ENCODE measurements around the gene NAP1L4. TPM values are rescaled to one million over a fixed set of nuclear protein-coding genes. Genes with fewer than 3 reads are reported as not detected.

Gene NAP1L4
- total and polyA plus RNA-seq, 9 donors = 97.3 to 116 (median 107) TPM

DNA sequence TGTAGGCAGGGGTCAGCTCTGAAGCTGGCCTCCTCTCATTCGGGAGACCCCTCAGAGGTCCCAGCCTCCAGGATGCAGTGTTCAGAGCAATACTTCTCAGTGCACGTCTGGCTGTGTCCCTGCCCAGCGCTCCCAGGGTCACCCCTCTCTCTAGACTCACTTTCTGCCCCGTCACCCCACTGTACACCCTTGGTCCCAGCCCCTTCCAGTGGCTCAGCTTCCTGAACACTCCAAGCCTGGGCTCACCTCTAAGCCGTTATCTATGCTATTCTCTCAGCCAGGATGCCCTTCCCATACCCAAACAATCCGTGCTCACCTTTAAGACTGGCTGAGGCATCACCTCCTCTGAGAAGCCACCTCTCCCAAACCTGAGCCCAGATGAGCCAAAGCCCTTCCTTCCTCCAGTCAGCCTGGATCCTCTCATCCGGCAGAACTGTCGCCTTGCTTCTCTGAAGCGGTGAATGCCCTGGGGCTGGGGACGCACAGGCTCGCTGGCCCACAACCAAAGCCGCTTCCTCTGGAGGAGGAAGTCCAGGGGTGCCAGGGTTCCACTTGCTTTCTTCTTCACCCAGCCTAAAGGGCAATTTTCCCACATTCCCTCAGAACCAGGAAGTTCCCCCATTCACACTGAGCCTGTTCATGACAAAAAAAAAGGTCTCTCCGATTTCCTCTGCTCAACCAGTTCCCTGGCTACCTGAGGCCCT is 92.9 kb downstream of the NAP1L4 start:
- peak; percentile 64 for DNase-seq
- peaks cover 37% of the 10 kb centered on the region for H3K27me3 ChIP-seq (ENCODE audit: control insufficient read depth, insufficient read depth, low read length)
- no peaks in the 10 kb centered on the region for H3K36me3 ChIP-seq (ENCODE audit: control insufficient read depth, insufficient read depth, low read length)
- H3K27ac ChIP-seq (ENCODE audit: low read length) = peak overlapping the region; percentile 78
- WGBS (ENCODE audit: insufficient coverage) = 74% methylated on average over 13 of the region's 13 CpGs
- no peak overlapping the region for H3K4me3 ChIP-seq (ENCODE audit: low read length)
- no peaks in the 10 kb centered on the region for H3K9me3 ChIP-seq (replicated peaks; ENCODE audit: control insufficient read depth, low read depth, low read length)
- peaks cover 36% of the 10 kb centered on the region for H3K4me1 ChIP-seq (ENCODE audit: control insufficient read depth, insufficient read depth, low read length)

DNA sequence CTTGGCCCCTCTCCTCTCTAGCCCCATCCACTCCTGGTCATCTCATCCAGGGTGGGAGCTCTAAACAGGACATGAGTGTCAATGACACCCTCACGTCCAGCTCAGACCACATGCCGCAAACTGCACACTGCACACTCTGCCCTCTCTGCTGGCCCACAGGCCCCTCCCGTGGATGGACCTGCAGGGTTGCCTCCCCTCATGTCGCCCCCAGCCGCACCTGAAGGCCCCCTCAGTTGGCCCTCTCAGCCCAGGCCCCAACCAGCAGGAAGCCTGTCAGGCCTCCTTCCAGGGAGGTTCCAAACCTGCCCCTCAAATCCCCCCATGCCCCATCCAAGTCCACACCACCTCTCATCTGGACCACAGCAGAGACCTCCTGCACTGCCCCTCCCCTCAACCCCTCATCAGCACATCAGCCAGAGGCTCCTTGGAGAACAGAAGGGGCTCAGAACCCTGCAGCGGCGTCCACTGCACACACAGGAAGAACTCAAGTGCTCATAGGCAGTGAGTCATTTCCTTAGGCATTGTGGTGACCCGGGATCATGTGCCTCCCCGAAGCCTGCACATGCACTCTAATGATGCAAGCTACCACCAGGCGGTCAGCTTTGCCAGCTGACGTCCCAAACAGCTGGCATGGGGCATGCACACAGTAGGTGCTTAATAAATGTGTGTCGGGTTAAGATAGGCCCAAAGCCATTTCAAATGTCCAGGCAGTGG is 93.6 kb downstream of the NAP1L4 start:
- H3K27ac ChIP-seq (ENCODE audit: low read length) = peak overlapping the region; percentile 78
- 65% methylated on average over 12 of the region's 12 CpGs for WGBS (ENCODE audit: insufficient coverage)
- no peaks in the 10 kb centered on the region for H3K36me3 ChIP-seq (ENCODE audit: control insufficient read depth, insufficient read depth, low read length)
- DNase-seq = peak; percentile 74
- H3K9me3 ChIP-seq (replicated peaks; ENCODE audit: control insufficient read depth, low read depth, low read length) = no peaks in the 10 kb centered on the region
- H3K4me1 ChIP-seq (ENCODE audit: control insufficient read depth, insufficient read depth, low read length) = peaks cover 36% of the 10 kb centered on the region
- no peak overlapping the region for H3K4me3 ChIP-seq (ENCODE audit: low read length)
- H3K27me3 ChIP-seq (ENCODE audit: control insufficient read depth, insufficient read depth, low read length) = peaks cover 32% of the 10 kb centered on the region

DNA sequence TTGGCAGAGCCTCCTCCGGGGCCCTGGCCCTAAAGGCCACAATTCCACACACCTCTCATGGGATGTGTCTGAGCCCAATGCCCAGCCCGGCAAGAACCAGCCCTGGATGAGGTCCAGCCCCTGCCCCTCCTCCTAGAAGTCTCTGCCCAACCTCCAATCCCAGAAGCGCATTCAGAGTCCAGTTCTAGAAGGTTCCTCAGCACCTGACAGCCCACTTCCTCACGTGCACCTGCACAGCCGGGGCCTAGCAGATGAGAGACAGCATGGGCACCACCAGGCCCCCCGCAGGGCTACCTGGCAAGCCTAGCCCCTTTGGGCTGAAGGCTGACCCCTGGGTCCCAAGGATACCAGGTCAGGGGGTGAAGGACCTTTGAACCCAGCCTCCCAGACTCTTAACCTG is 95.1 kb downstream of the NAP1L4 start:
- Histone ChIP-seq H3K9me3 (replicated peaks; ENCODE audit: control insufficient read depth, low read depth, low read length) (no peaks in the 10 kb centered on the region), H3K27ac (ENCODE audit: low read length) (no peak overlapping the region), H3K27me3 (ENCODE audit: control insufficient read depth, insufficient read depth, low read length) (peaks cover 17% of the 10 kb centered on the region), H3K4me3 (ENCODE audit: low read length) (no peak overlapping the region), H3K36me3 (ENCODE audit: control insufficient read depth, insufficient read depth, low read length) (no peaks in the 10 kb centered on the region), H3K4me1 (ENCODE audit: control insufficient read depth, insufficient read depth, low read length) (peaks cover 39% of the 10 kb centered on the region)
- no peak for DNase-seq
- WGBS (ENCODE audit: insufficient coverage) = 100% methylated on average over 4 of the region's 6 CpGs

DNA sequence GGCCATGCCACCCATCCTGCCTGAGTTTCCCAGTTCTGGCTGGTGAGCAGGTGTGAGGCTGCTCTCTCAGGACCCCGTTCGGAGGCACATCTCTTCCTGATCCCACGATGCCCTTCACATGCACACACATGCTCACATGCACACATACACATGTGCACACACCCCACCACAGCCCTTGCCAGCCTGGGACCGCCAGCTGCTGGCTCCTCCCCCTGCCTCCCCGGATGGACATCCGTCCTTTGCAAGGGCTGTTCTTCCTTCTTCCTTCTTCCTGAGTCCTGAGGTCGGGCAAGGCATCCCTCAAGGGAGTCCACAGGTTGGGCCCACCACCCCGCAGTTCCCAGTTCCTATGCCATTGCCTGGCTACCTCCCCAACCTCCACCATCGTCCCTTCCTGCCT is 96.1 kb downstream of the NAP1L4 start:
- 75% methylated on average over 6 of the region's 9 CpGs for WGBS (ENCODE audit: insufficient coverage)
- H3K4me3 ChIP-seq (ENCODE audit: low read length) = no peak overlapping the region
- no peak overlapping the region for H3K27ac ChIP-seq (ENCODE audit: low read length)
- H3K4me1 ChIP-seq (ENCODE audit: control insufficient read depth, insufficient read depth, low read length) = peaks cover 40% of the 10 kb centered on the region
- no peaks in the 10 kb centered on the region for H3K9me3 ChIP-seq (replicated peaks; ENCODE audit: control insufficient read depth, low read depth, low read length)
- no peak for DNase-seq
- peaks cover 12% of the 10 kb centered on the region for H3K27me3 ChIP-seq (ENCODE audit: control insufficient read depth, insufficient read depth, low read length)
- no peaks in the 10 kb centered on the region for H3K36me3 ChIP-seq (ENCODE audit: control insufficient read depth, insufficient read depth, low read length)

Other genes starting within 250 kb of the NAP1L4 start
- gene CDKN1C, start 106.6 kb downstream of the NAP1L4 start, total RNA-seq = 198 TPM
- gene CDKN1C, start 106.6 kb downstream of the NAP1L4 start, polyA plus RNA-seq (ENCODE audit: insufficient read depth in 1 of 8, insufficient read length in 8 of 8, low replicate concordance in 1 of 8) = 100 to 1,000 TPM; 170 to 290 (median 199) TPM
- not detected for gene PHLDA2, start 62.9 kb downstream of the NAP1L4 start, total RNA-seq
- 1 to 10 TPM in 3 of 8 donors, under 1 TPM in 5; 0.41 to 1.3 (median 0.83) TPM for gene PHLDA2, start 62.9 kb downstream of the NAP1L4 start, polyA plus RNA-seq (ENCODE audit: insufficient read depth in 1 of 8, insufficient read length in 8 of 8, low replicate concordance in 1 of 8)
- 15.7 TPM for gene CARS1, start 65.1 kb upstream of the NAP1L4 start, total RNA-seq
- 10 to 100 TPM; 19.5 to 24.3 (median 20.7) TPM for gene CARS1, start 65.1 kb upstream of the NAP1L4 start, polyA plus RNA-seq (ENCODE audit: insufficient read depth in 1 of 8, insufficient read length in 8 of 8, low replicate concordance in 1 of 8)
- 12.5 TPM for gene OSBPL5, start 173.0 kb upstream of the NAP1L4 start, total RNA-seq
- 10 to 100 TPM; 10.8 to 20.4 (median 16.4) TPM for gene OSBPL5, start 173.0 kb upstream of the NAP1L4 start, polyA plus RNA-seq (ENCODE audit: insufficient read depth in 1 of 8, insufficient read length in 8 of 8, low replicate concordance in 1 of 8)
- gene MRGPRG, start 226.5 kb upstream of the NAP1L4 start, total RNA-seq = not detected
- gene MRGPRG, start 226.5 kb upstream of the NAP1L4 start, polyA plus RNA-seq (ENCODE audit: insufficient read depth in 1 of 8, insufficient read length in 8 of 8, low replicate concordance in 1 of 8) = not detected
- gene MRGPRE, start 240.1 kb upstream of the NAP1L4 start, total RNA-seq = not detected
- gene MRGPRE, start 240.1 kb upstream of the NAP1L4 start, polyA plus RNA-seq (ENCODE audit: insufficient read depth in 1 of 8, insufficient read length in 8 of 8, low replicate concordance in 1 of 8) = under 1 TPM in 1 of 8 donors, not detected in 7; 0.09 TPM

Data from muscle of leg (tissue), 11 donors.